HG03039 (cell line): Measurements from ENCODE around the gene ALKBH5.

Experiments
- ATAC-seq: cut with Tn5 transposase; IDR thresholded peaks from one replicate; pipeline ENCODE4 v1.9.1; 2021; ENCODE audit warnings: mild to moderate bottlenecking, moderate library complexity; ENCODE audit not compliant: unreplicated experiment

Gene ALKBH5

DNA sequence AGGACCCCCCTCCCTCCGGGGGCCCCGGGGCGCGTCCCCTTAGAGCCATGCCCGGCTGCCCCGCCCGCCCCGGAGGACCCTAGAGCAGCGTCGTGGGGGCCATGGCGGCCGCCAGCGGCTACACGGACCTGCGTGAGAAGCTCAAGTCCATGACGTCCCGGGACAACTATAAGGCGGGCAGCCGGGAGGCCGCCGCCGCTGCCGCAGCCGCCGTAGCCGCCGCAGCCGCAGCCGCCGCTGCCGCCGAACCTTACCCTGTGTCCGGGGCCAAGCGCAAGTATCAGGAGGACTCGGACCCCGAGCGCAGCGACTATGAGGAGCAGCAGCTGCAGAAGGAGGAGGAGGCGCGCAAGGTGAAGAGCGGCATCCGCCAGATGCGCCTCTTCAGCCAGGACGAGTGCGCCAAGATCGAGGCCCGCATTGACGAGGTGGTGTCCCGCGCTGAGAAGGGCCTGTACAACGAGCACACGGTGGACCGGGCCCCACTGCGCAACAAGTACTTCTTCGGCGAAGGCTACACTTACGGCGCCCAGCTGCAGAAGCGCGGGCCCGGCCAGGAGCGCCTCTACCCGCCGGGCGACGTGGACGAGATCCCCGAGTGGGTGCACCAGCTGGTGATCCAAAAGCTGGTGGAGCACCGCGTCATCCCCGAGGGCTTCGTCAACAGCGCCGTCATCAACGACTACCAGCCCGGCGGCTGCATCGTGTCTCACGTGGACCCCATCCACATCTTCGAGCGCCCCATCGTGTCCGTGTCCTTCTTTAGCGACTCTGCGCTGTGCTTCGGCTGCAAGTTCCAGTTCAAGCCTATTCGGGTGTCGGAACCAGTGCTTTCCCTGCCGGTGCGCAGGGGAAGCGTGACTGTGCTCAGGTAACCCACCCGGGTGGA lies 759 bp downstream of the ALKBH5 start:
- no peak for ATAC-seq

DNA sequence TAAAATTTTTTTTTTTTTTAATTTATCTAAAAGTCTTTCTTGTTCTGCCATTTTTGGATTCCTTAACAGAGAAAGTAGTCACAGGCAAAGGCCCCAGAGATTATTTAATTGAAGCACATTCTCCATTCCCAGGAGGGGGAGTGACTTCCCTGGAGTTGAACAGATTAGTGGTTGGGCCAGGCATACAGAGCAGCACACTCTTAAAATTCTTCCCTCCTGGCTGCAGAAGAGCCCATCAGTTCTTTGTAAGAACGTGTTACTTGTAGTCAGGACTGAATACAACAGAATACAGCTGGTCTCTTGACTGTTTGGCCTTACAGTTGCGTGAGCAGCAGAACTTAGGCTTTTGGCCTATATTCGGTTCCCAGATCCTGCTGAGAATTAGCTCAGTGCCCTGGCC lies 1.8 kb downstream of the ALKBH5 start:
- no peak for ATAC-seq

DNA sequence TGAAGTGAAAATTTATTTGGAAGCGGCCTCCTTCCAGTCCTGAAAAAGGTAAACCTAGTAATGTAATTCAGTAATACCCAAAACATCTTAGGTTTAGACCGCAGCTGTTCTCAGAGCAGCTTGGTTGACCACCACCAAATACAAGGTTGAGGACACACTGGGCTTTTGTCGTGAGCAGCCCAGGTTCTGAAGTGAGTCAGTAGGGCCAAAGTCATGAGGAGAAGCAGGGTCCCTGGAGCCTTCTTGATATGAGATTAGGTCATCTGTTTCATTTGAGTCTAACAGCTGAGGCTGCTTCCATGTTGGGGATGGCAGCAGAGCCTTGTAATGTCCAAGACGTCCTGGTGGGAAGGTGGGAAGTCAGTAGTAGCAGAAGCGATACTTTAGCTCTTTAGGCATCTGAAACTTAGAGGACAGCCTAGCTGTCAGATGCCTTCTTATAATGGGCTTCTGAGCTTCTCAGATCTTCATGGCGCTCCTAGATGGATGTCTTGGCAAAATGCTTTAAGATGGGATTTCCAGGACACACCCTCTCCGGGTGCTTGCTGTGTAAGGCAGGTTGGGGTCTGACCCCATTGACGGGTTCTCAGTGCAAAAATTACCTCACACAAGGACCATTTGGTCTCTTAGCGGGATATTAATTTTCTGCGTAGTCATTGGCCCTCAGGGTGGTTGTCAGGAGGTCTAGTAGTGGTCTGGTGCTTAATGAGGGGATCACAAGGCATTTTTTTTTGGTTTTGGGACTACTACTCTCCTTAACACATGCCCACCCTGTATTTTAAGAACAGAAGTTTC lies 2.4 kb downstream of the ALKBH5 start:
- no peak for ATAC-seq

DNA sequence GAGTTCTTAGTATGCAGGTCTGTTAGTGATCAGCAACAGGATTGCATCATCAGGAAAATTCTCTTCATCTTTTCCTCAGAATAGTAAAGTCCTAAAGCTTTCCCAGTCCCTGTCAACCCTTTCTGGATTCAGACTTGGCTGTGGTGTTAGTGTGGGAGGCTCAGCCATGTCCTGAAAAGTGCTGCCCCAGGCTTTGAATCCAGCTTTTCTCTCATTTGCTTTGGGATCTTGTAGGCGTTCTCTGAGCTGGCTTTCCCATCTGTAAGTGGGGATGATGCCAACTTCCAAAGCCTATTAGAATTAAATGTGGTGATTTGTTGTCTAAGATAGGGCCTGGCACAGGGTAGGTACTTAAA lies 3.0 kb downstream of the ALKBH5 start:
- ATAC-seq: no peak

DNA sequence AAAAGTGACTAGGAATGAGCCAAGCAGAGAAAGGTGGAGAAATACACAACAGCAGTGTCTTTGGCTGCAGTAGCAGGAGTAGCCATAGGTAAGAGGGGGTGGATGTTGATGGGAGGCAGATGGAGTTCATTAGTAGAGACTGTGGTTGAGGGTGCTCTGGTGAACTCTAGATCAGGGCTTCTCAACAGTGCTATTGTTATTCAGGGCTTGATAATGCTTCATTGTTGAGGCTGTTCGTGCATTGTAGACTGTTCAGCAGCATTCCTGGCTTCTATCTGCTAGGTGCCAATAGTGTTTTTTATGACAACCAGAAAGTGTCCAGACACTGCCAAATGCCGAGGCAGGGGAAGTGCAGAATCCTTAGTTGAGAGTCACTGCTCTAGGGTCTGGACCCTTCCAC lies 3.6 kb downstream of the ALKBH5 start:
- ATAC-seq: no peak

DNA sequence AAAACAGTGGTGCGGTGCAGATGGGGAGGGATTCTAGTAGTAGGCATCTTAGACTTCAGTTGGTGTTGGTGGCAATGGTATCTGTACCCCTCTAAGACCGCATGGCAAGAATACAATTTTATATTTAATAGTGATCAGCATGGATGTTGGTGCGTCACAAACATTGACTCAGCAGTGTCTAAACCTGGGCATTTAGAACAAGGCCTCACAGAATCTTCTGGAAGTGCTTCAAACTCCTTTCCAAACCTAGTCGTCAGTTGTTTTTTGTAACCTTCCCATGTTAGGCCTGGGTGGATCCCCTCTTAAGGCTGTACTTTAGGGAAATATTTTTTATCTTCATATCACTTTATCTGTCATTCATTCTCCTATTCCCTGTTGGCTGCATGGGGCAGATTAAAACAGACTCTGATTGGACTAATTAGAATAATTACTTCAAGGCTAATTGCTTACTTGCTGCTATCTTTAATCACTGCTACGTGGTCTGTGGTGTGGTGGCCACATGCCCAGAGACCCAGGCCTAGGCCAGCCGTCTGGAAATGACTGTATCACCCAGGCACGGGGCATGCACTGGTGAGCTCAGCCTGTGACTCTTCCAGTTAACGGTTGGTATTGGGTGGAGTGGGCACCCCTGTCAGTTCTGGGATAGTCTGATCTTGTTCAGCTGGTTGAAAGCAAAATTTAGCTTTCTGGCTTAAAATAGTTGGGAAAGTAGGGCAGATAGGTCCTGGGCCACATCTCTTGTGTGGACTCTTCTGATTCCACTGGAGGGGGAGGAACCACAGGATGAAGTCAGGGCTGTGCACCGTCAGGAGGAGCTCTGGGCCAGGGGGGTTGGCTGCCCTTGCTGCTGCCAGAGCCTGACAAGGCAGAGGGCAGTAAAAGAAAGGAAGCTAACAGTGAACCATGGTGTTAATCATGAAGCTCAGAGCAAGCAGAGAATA lies 4.5 kb downstream of the ALKBH5 start:
- no peak for ATAC-seq

DNA sequence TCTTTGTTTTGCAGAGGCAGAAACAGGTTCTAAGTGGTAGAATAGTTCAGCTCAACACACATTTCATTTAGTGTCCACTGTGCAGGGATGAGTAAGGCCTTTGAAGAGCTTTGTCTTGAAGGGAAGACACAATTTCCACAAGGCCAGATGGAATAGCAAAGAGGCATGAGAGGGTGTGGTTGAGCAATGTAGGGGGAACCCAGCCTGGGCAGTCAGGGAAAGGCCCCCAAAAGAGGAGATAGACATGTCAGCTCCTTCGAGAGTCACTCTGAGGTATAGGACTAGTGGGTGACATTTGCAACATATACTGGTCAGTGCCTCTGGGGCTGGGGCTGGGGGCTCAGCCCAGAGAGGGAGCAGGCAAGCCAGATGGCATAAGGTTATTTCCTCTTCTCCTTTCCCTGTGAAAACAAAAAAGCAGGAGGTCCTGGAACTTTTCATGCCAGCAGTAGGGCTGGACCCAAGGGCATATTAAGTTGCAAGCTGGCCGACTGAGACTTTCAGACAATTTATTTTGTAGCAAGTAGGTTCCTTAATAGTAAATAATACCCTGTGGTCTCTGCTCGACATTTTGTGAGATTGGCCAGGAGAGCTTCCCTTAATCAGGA lies 7.1 kb downstream of the ALKBH5 start:
- no peak for ATAC-seq

DNA sequence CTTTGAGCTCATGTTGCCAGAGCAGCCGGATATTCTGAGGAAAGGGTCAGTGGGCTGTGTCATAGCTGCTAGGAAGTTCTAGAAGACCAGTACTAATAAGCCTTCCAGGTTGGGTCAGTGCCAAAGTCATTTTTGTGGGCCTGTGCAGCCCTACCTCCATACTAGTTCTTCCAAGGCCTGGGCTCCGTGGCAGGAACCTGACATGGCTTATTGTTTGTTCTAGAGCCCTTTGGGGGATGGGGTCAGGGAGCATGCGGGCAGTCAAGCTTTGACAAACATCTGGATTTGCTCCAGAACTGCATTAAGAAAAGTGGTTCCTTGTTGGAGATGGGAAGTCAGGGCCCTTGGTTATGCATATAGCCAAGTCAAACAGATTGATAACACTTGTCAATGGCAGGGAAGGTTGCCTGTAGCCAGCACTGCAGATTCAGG lies 7.6 kb downstream of the ALKBH5 start:
- no peak for ATAC-seq

DNA sequence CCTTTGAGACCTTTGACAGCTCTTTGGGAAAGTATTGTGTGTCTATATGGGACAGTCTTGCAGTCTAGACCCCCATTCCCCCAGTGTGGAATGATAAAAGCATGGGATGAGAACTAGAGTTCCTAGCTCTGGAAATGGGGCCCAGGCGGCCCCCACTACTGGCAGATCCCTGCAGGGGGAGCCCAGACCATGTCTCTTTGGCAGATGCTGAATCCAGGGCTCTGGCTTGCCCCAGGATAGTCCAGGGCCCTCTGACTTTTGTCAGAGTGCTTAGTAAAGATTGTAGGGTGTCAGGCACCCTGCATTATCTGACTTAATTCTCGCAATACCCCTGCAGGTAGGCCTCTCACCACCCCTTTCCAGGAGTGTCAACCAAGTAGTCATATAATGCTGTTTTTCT lies 8.3 kb downstream of the ALKBH5 start:
- no peak for ATAC-seq

DNA sequence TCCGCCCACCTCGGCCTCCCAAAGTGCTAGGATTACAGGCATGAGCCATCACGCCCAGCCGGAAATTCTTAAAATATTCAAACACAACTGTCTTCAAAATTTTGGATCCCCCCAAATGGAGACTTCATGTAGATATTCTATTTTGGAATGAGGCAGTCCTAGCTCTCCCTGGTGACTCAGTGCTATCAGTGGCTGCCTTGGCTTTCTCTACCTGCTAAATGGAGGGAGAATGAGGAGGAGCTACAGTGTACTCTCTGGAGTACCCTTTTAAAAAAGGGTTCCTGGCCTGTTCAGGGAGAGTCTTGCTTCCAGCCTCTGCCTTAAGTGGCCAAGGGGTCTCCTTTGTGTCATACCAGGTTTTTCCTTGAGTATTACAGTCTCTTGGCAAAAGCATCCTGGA lies 10.8 kb downstream of the ALKBH5 start:
- ATAC-seq: no peak

DNA sequence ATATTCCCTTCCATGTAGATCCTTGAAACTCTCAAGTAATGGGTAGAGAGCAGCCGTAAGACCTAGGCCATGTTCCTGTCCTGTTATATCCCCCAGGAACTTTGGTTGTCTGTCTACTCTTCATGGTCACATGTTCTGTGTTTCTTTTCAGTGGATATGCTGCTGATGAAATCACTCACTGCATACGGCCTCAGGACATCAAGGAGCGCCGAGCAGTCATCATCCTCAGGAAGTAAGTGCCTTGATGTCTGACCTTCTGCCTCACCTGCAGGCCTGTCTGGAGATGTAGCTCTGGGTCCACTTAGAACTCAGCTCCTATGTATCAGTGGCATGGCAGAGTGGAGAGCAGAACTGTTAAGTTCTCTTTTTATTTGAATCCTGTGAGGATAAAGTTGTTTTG lies 11.2 kb downstream of the ALKBH5 start:
- no peak for ATAC-seq

DNA sequence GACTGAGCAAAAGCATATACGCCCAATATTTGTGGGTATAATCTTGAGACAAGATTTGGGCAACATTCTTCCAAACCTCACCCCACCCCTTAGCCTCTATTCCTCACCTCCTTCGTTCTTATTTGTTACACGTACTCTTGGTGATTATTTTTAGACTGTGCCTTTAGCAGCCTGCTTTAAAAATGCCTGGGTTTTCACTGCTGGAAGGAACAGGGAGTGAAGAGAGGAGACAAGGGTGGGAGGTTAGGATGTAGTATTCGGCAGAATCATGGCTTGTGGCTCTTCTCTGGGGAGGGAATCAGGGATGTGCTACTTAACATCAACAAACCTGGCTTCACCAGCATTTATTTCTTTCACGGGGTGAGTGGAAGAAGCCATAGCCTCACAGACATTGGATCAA lies 11.6 kb downstream of the ALKBH5 start:
- ATAC-seq: no peak

DNA sequence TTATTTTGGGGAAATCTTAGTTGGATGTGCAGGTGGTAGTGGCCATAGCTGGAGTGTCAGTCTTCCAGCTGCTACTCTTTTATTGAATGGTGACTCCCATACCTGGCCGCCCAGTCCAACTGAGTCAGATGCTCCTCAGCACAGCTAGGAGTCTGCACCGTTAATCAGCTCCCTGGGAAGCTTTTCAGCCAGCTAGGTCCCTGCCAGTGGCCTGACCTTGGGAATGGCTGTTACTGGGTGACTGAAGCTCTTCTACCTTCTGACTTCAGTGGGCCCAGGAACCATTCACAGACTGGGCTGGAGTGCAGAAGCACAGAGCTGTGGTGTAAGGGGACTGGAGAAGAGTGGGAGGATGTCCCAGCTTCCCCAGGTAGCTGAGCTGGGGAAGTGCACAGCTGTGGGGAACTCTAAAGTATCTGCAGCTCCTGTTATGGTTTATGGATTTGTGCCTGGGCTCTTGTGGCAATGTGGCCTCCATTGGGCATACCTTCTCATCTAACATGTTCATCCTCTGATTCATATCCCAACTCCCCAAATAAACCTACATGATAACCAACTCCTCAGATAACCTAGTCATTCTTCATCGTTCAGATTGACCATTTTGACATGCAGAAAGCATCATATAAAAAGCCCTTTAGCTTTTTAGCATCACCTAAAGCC lies 14.0 kb downstream of the ALKBH5 start:
- no peak for ATAC-seq

DNA sequence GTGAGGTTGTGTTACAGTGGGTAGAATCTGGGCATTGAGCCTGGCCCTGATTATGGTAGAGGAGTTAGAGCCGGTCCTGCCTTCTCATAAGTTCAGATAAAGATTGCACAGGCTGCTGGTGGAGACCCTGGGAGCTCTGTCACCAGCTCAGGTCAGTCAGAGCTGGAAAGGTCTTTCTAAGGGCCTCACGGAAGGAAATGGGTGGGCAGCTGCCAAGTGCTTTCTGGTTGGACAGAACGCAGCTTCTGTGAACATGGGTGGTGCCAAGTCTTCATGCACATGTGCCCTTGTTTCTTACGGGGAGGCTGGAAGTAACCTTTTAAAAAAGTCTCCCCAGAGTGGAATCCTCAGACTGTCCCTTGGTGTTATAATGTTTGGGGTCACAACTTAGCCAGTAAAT lies 14.9 kb downstream of the ALKBH5 start:
- no peak for ATAC-seq

DNA sequence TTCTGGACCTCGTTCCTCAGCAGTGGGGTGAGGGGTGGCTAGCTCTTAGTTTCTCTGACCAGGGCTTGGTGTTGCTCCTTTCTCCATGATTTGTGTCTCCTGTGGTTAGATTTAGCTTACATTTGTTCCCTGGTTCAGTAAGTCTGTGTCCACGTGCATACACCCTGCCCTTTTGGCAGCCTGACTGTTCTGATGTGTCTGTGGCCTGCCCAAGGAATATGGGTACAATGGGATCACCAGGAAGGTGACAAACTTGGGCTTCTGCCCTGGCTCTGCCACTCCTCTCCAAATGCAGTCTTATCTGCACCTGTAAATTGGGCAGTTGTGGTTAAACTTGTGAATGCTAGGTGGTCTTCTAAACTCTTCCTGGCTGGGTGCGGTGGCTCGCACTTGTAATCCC lies 17.5 kb downstream of the ALKBH5 start:
- no peak for ATAC-seq

DNA sequence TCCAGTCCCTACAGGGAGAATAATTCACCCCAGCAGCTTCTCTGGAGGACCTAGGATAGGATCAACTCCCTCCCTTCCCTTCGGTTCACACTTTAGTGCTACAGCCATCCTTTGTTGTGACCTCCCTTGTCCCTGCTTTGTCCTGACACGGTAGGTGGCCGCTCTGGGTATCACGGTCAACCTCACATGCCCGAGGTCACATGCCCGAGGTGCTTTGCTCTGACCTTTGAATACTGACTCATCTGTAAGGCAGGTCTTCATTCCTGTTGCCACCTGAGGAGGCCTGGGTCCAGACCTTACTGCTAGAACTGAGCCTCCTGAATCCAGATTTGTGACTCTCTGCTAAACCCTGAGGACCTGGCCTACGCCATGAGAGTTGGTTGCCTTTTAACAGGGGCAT lies 19.7 kb downstream of the ALKBH5 start:
- no peak for ATAC-seq

DNA sequence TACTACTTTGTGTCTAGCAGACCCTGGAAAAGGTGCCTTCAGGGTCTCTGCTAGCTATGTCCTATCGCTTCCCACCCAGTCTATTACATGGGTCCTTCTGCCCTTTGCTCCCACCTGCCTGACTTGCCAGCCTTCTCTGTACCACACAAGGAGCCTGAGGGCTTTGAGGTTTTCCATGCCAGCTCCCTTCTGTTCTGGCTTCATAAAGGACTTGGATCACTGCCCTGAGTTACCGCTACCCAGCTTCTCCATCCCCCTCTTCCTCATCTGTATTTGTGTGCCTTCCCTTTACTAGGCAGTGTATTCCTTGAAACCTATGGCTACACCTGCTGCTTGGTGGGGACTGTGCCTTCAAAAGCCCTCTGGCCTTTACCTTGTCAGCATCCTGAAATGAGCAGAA lies 22.2 kb downstream of the ALKBH5 start:
- ATAC-seq: no peak

DNA sequence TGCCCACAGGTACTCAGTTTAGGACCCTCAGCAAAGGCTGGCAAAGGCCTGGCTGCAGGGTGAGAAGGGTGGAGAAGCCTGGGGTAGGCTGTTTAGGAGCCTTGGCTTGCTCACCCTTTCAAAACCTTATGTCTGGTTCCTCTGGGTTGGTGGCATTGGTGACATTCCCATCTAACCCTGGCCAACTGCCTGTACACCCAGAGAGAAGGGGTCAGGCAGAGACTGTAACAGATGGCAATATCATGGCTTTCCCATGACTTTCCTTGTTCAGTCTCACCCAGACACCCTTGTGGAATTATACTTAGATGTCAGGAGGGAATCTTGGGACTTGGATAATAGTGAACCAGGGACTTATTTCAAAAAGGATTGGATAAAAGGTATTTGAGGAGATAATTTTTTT lies 23.3 kb downstream of the ALKBH5 start:
- no peak for ATAC-seq

DNA sequence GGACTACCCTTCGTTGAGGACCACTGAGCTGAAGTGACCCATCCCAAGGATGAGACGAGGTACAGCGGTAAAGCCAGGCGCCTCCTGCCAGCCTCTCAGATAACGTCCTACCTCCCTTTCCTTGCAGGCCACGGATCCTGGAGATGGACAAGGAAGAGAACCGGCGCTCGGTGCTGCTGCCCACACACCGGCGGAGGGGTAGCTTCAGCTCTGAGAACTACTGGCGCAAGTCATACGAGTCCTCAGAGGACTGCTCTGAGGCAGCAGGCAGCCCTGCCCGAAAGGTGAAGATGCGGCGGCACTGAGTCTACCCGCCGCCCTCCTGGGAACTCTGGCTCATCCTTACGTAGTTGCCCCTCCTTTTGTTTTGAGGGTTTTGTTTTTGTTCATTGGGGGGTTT lies 24.5 kb downstream of the ALKBH5 start:
- no peak for ATAC-seq

DNA sequence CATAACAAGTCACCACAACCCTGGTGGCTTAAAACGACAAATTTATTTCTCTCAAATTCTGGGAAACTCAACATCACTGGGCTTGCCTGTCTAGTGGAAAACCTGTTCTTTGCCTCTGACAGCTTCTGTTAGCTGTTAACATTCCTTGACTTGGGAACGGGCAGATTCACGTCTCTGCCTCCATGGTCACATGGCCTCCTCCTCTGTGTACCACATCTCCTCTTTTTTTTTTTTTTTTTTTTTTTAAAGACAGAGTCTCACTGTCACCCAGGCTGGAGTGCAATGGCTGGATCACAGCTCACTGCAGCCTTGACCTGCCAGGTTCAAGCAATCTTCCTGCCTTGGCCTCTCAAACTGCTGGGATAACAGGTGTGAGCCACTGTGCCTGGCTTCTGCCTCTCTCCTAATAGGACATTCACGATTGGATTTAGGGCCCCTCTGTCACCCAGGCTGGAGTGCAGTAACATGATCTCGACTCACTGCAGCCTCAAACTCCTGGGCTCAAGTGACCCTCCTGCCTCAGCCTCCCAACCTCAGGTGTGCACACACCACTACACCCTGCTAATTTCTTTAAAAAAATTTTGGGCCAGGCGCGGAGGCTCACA lies 30.1 kb downstream of the ALKBH5 start:
- no peak for ATAC-seq
